SK-N-MC (cell line): ENCODE measurements around the gene SLC1A7.

Experiments
- EZH2 ChIP-seq: fragments of 200-600 bp; sonication (generic); IDR thresholded peaks from one replicate; pipeline ENCODE4 v1.6.1; 2017; ENCODE audit warnings: antibody characterized with exemption
- POLR2AphosphoS5 ChIP-seq: IDR thresholded peaks from 2 replicates; pipeline ENCODE4 v1.6.1; 2012; ENCODE audit warnings: mild to moderate bottlenecking, low read depth, low read length, borderline replicate concordance

GRCh38 chr1:53066488-53066887, 76.0 kb downstream of the SLC1A7 start:
- no peak for TF ChIP-seq POLR2AphosphoS5
- TF ChIP-seq EZH2: no peak
